Measurements from ENCODE around the gene SPDEF. TPM values are rescaled to one million over a fixed set of nuclear protein-coding genes. Genes with fewer than 3 reads are reported as not detected.

Gene SPDEF
- total RNA-seq, 1 donor from 2014 or later: 0.65 TPM

- no peak for DNase-seq (ENCODE audit: low spot score, unreplicated experiment)
Observed at GRCh38 chr6:34535199-34535598, 20.9 kb downstream of the SPDEF start.

GRCh38 chr6:34534656-34535055 is 21.5 kb downstream of the SPDEF start:
- Mint-ChIP-seq H3K4me1 (ENCODE audit: low read depth) (no peaks in the 10 kb centered on the region), H3K36me3 (ENCODE audit: insufficient read depth) (no peaks in the 10 kb centered on the region), H3K27ac (no peak overlapping the region), H3K9me3 (ENCODE audit: low read depth) (no peaks in the 10 kb centered on the region), H3K4me3 (ENCODE audit: low read depth) (no peak overlapping the region), H3K27me3 (peaks cover 16% of the 10 kb centered on the region)
- TF ChIP-seq, protein P1, sequence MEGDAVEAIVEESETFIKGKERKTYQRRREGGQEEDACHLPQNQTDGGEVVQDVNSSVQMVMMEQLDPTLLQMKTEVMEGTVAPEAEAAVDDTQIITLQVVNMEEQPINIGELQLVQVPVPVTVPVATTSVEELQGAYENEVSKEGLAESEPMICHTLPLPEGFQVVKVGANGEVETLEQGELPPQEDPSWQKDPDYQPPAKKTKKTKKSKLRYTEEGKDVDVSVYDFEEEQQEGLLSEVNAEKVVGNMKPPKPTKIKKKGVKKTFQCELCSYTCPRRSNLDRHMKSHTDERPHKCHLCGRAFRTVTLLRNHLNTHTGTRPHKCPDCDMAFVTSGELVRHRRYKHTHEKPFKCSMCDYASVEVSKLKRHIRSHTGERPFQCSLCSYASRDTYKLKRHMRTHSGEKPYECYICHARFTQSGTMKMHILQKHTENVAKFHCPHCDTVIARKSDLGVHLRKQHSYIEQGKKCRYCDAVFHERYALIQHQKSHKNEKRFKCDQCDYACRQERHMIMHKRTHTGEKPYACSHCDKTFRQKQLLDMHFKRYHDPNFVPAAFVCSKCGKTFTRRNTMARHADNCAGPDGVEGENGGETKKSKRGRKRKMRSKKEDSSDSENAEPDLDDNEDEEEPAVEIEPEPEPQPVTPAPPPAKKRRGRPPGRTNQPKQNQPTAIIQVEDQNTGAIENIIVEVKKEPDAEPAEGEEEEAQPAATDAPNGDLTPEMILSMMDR (IDR thresholded peaks at IDR 0.05; ENCODE audit: unreplicated experiment): no peak
- DNase-seq (ENCODE audit: low spot score, unreplicated experiment): no peak

More at GRCh38 chr6:34535199-34535598, 20.9 kb downstream of the SPDEF start:
- TF ChIP-seq, protein P1 (IDR thresholded peaks at IDR 0.05; ENCODE audit: unreplicated experiment): no peak
- no peak overlapping the region for H3K27ac Mint-ChIP-seq
- no peak overlapping the region for H3K4me3 Mint-ChIP-seq (ENCODE audit: low read depth)
- H3K4me1 Mint-ChIP-seq (ENCODE audit: low read depth): no peaks in the 10 kb centered on the region
- H3K36me3 Mint-ChIP-seq (ENCODE audit: insufficient read depth): no peaks in the 10 kb centered on the region
- no peaks in the 10 kb centered on the region for H3K9me3 Mint-ChIP-seq (ENCODE audit: low read depth)
- peaks cover 15% of the 10 kb centered on the region for H3K27me3 Mint-ChIP-seq

- no peak for DNase-seq (ENCODE audit: low spot score, unreplicated experiment)
- Mint-ChIP-seq H3K27me3 (peaks cover 21% of the 10 kb centered on the region), H3K36me3 (ENCODE audit: insufficient read depth) (no peaks in the 10 kb centered on the region), H3K4me3 (ENCODE audit: low read depth) (no peak overlapping the region), H3K4me1 (ENCODE audit: low read depth) (no peaks in the 10 kb centered on the region), H3K9me3 (ENCODE audit: low read depth) (no peaks in the 10 kb centered on the region), H3K27ac (no peak overlapping the region)
- TF ChIP-seq, protein P1 (IDR thresholded peaks at IDR 0.05; ENCODE audit: unreplicated experiment): no peak
Observed at GRCh38 chr6:34534146-34534545, 22.0 kb downstream of the SPDEF start.

- Mint-ChIP-seq H3K27ac (no peak overlapping the region), H3K27me3 (peaks cover 27% of the 10 kb centered on the region), H3K4me1 (ENCODE audit: low read depth) (peaks cover 2% of the 10 kb centered on the region), H3K36me3 (ENCODE audit: insufficient read depth) (no peaks in the 10 kb centered on the region), H3K9me3 (ENCODE audit: low read depth) (no peaks in the 10 kb centered on the region), H3K4me3 (ENCODE audit: low read depth) (no peak overlapping the region)
- DNase-seq (ENCODE audit: low spot score, unreplicated experiment): no peak
- TF ChIP-seq, protein P1 (IDR thresholded peaks at IDR 0.05; ENCODE audit: unreplicated experiment): no peak
Observed at GRCh38 chr6:34532230-34532629, 23.9 kb downstream of the SPDEF start.

DNA sequence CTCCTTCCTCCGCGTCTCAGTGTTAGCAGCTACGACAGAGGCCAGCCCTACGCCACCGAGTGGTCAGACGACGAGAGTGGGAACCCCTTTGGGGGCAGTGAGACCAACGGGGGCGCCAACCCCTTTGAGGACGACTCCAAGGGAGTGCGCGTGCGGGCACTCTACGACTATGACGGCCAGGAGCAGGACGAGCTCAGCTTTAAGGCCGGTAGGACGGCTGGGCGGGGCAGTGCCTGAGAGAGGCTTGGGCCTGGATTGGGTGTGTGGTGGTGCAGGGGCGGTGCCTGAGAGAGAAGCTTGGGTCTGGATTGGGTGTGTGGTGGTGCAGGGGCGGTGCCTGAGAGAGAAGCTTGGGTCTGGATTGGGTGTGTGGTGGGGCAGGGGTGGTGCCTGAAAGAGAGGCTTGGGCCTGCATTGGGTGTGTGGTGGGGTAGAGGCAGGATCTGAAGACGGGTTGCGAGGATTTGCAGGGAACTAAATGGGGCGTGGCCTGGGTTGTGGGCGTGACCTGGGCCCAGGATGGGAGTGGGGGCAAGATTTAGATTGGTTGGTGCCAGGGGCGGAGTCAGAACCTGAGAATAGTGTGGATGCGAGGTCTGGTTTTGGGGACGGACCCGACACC is 24.4 kb downstream of the SPDEF start:
- no peaks in the 10 kb centered on the region for H3K36me3 Mint-ChIP-seq (ENCODE audit: insufficient read depth)
- DNase-seq (ENCODE audit: low spot score, unreplicated experiment): no peak
- H3K27ac Mint-ChIP-seq: no peak overlapping the region
- H3K4me3 Mint-ChIP-seq (ENCODE audit: low read depth): no peak overlapping the region
- H3K27me3 Mint-ChIP-seq: peaks cover 27% of the 10 kb centered on the region
- no peaks in the 10 kb centered on the region for H3K9me3 Mint-ChIP-seq (ENCODE audit: low read depth)
- peaks cover 2% of the 10 kb centered on the region for H3K4me1 Mint-ChIP-seq (ENCODE audit: low read depth)
- TF ChIP-seq, protein P1 (IDR thresholded peaks at IDR 0.05; ENCODE audit: unreplicated experiment): no peak
